Measurements from ENCODE around the gene SRXN1.

- no peak for TF ChIP-seq CTCF (IDR thresholded peaks at IDR 0.05; ENCODE audit: insufficient read depth, low read length)
- TF ChIP-seq POLR2AphosphoS5 (IDR thresholded peaks at IDR 0.05; ENCODE audit: low read depth) = no peak
- no peak for TF ChIP-seq GABPA (IDR thresholded peaks at IDR 0.05; ENCODE audit: low read depth)
- no peak for TF ChIP-seq REST (IDR thresholded peaks at IDR 0.05; ENCODE audit: insufficient replicate concordance, low read depth)
- TF ChIP-seq SPI1 (IDR thresholded peaks at IDR 0.05; ENCODE audit: borderline replicate concordance, low read depth) = no peak
Observed at GRCh38 chr20:698276-698675, 45.3 kb upstream of the SRXN1 start.
